Dermis blood vessel endothelial cell (primary cell): ENCODE data around the gene AGER. TPM values are rescaled to one million over a fixed set of nuclear protein-coding genes. Genes with fewer than 3 reads are reported as not detected.

Experiments used
- DNase-seq: peaks from one replicate; pipeline ENCODE4 v3.0.0; 2010
- total RNA-seq: library from RNA; depleted of rRNA; stranded (reverse); fragments of >200 nt; gene quantifications from 2 replicates; pipeline ENCODE4 v1.2.3, GENCODE V29; 2014

The AGER gene
- total RNA-seq, 1 donor from 2014 or later: 0.85 TPM

- DNase-seq: no peak
These were observed 15.7 kb downstream of the AGER start for GRCh38 chr6:32168350-32168749.

DNA sequence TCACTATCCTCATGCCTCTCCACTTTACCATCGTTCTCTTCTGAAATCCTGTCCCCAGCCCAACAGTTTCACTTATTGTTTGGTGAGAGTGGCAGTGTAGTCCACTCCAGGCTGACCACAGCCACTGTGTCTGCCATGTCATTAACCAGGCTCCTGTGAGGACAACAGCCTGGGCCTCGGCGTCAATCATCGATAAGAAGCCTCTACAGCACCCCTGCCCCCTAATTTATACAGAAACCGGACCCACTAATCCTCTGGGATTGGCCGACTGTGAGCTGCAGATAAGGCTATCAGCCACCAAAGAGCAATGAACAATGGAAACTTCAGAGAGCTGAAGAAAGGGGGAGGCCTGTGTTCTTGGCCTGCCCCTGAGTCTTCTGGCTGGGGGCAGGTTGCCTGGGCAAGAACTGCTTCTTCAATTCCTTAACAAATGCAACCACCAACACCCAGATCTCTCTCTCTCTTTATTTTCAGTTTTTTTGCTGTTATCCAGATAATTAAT, 16.2 kb downstream of the AGER start:
- DNase-seq: no peak

DNA sequence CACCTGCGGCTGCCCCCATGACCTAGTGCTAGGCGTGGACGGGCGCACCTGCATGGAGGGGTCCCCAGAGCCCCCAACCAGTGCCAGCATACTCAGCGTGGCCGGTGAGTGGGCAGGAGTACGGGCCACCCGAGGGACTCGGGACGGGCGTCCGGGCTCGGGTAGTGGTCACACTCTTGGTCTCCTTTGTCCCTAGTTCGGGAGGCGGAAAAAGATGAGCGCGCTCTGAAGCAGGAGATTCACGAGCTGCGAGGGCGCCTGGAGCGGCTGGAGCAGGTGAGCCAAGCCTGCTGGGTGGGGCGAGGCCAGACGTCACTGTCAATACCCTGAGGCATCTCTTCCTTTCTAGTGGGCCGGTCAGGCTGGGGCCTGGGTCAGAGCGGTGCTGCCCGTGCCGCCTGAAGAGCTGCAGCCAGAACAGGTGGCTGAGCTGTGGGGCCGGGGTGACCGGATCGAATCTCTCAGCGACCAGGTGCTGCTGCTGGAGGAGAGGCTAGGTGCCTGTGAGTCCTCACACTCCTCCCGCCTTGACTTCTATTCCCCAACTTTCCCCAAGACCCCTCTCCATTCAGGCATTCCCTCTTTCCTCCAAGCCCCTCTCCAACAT, 16.8 kb downstream of the AGER start:
- DNase-seq: no peak

DNA sequence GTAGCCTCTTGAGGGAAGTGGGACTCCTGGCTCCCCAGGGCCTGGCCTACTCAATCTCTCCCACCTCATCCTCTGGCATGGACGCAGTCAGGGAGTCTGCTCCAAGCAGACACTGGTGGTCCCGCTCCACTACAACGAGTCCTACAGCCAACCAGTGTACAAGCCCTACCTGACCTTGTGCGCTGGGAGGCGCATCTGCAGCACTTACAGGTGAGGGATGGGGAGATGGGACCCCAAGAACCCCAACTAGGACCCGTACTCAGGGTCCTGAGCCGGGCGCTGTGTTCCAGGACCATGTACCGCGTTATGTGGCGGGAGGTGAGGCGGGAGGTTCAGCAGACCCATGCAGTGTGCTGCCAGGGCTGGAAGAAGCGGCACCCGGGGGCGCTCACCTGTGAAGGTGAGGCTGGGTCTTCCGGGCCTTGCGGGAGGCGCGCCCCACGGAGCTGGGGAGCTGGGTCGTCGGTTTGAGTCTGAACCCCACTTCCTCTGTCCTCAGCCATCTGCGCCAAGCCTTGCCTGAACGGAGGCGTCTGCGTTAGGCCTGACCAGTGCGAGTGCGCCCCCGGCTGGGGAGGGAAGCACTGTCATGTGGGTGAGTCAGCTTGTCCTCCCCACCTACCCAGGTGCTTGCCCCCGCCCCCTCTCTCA, 17.5 kb downstream of the AGER start:
- no peak for DNase-seq

DNA sequence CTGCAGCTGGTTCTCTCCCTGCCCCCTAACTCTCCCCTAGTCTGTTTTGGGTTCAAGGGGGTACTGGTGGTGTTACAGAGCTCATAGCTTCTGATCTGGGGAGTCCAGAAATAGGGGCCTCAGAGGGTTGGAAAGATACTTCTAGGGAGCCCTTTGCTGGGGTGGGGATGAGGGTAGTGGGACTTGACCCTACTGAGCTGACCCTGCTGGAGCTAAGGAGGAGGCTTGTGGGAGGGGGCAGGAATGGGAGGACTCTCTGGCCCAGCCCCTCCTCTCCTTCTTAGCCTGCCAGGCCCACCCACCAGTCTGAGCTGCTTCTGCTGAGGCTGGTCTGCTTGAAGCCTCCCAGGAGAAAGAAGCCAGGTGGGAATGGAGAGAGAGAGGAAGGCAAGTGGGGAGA, 19.8 kb downstream of the AGER start, which contains the start of gene EGFL8:
Gene EGFL8, plus strand, starts transcription at position 301 of the 400 bp plus-strand sequence. CDS start 1,571 bp downstream, outside the sequence.
- DNase-seq: no peak

GRCh38 chr6:32163559-32164258, 20.3 kb downstream of the AGER start:
- no peak for DNase-seq

GRCh38 chr6:32158052-32158451, 26.0 kb downstream of the AGER start:
- DNase-seq: no peak

GRCh38 chr6:32156891-32157290, 27.2 kb downstream of the AGER start:
- DNase-seq: no peak

- peak; percentile 77 for DNase-seq
These were observed 29.4 kb downstream of the AGER start for GRCh38 chr6:32154514-32155161.

GRCh38 chr6:32153564-32154513, 30.2 kb downstream of the AGER start, which contains the start of gene PPT2:
PPT2 (plus strand) TSS chr6:32154141; CDS start chr6:32154595, 454 bp downstream.
- peak; percentile 95 for DNase-seq

- DNase-seq: peak; percentile 36
These were observed 31.1 kb downstream of the AGER start for GRCh38 chr6:32152769-32153563.

DNA sequence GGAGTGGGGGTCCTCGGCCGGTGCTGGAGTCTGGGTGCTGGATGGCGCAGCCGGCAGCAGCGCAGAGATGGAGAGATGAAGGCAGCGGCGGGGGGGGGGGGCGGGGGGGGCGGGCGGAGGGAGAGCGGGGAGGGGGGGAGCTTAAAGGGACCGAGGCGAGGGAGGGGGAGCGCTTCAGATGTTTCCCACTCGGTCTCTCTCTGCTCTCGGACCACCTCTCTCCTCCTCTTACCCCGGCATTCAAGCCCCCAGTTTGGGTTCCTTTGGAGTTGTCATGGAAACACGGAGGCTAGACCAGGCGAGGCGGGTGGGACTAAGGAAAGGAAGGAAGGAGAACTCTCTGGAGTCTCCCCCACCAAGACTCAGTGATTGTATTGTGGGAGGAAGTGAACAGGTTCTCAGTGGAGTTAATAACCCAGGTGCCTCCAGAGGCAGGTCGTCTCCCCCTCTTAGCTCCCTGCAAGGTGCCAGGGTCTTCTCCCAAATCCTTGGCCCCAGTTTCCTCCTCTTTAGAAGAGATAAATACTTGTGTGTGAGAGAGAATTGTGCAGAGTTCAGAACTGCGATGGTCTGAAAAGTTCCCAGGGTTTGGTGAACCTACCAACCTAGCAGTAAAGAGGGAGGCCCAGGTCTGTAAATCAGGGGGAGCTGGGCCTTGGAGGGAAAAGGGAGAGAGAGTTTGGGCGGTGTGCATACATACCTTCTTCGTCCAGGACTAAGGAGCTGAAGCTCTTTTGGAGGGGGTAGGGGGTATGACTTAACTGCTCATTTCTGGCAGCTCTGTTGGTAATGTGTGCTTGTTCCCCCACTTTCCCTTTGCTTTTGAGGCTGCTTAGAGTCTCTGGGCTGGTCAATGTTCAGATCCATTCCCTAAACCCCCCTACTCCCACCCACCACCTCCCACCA, 31.9 kb downstream of the AGER start, which contains the start of gene PRRT1:
Gene PRRT1, minus strand, starts transcription at position 77 of the 906 bp plus-strand sequence. CDS start 112 bp downstream, outside the sequence.
- DNase-seq: no peak

DNA sequence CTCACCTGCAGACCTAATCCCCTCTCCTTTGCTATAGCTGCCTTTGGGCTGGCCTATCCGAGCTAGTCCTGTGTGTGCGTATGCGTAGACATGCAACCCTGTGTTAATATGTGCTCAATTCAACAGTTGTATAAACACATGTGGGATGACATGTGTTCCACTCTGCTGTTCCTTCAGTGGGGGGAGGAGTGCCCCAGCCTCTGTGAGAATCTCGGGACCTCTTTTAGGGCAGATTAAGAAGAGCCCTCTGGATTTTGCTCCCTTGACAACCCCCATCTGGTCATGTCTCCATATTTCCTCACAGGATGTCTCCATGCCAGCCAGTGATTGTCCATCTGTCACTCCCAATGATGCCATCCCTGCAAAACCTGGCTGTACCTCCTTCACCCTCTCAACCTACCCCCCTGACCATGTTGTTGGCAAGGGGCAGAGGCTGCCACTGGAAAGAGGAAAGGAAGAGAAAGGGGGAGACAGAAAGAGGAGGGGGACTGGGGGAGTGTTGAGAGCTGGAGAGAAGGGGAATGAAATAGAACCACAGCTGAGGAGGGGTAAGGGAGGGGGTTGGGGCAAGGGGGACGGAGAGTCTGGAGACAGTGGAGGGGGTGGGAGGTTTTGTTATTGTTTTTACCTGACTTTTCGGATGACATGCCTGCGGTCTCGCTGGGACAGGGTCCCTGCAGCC, 32.7 kb downstream of the AGER start:
- no peak for DNase-seq

- no peak for DNase-seq
These were observed 33.9 kb downstream of the AGER start for GRCh38 chr6:32149932-32150870.

DNA sequence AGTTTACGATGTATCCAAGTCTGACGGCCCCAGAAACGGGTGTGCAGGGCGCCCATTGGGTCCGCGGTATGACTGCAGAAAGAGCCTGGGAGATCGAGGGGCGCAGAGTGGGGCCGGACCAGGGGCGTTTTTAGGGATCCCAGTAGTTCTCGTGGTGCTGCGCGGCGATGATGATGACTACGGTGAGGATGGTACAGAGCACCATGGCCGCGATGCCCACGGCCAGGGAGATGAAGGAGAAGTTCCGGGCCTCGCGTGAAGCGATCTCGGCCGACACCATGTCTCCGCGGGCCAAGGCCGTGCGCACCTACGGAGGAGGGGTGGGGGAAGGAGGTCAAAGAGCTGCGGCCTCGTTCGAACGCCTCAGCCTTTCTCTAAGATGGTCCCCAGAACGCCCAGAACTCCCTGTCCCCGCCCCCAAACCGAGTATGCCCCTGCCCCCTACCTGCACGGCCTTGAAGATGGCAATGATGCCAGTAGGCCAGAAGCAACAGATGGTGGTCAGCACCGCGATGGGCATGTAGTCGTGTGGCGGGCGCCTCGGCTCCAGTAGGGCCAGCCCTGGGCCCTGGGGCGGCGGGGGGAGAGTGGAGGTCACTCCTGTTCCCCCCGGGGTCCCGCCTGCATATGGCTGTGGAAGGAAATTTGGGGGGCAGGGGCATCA, 34.8 kb downstream of the AGER start:
- DNase-seq: no peak

DNA sequence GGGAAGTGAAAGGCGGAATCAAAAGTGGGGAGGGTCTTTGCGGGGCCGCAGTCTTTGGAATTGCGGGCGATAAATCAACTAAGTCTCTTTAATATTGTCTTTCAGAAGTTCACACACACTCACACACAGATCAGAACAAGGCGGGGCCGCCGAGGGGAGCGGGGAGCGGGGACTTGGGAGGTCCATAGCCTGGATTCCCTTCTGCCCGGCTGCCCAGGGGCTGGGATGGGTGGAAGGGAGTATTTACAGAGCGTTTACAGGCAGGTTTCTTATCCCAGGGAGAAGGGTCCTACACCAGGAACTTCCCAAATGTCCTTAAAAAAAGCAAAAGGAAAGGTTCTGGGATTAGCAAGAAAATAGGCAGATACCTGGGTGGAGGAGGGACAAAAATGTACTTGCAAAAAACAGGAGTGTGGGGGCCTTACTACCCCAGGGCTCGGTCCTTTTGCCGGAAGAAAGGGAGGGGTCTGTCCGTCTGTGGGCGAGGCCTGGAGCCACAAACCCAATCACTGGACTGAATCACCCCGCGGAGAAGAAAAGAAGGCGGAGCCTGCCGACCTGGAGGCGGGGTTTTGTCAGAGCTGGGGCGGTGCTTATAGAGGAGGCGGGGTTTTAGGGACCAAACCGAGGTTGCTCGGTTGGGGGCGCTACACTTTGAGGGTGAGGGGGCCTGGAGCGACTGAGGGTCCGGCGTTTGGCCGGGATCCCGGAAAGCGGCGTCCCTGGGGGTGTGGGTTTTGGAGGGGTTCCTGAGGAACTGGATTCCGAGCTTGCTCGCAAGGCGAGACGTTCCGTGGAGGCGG, 35.6 kb downstream of the AGER start:
- DNase-seq: peak; percentile 53
